ENCODE measurements around the gene ETV6.

The ETV6 gene

DNA sequence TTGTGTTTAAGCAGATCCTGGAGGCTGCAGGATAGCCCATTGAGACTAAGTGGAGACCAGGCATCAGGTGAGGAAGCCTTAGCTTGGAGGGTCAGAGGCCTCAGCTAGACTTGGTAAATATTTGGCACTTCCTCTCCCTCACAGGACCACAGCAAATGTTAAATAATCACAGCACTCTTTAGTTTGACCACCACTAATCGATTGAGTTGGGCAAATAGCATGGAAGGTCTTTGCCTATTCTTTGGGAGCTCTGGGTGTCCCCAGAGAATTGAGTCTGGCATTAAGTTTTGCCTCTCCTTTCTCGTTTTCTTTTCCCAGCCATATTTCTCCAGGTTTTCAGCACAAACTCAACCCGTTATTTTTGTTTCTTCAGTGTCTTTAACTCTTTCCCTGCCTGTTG lies 61.4 kb downstream of the ETV6 start:
- no peaks in the 10 kb centered on the region for H3K9me2 ChIP-seq (replicated peaks; ENCODE audit: low read depth, low read length)
- H3K36me3 ChIP-seq (ENCODE audit: insufficient read depth, low read length) = peaks cover 62% of the 10 kb centered on the region; the same call in 1 of the 2 replicates
- peaks cover 99% of the 10 kb centered on the region for H3K79me2 ChIP-seq (ENCODE audit: insufficient read depth, low read length)
- H3K27me3 ChIP-seq (ENCODE audit: insufficient read depth, low read length, poor library complexity, severe bottlenecking) = no peaks in the 10 kb centered on the region
- no peaks in the 10 kb centered on the region for H3F3A ChIP-seq (ENCODE audit: low read depth)
- no peak overlapping the region for H2AFZ ChIP-seq (ENCODE audit: low read length)
- H4K20me1 ChIP-seq (ENCODE audit: insufficient read depth, low read length, poor library complexity, severe bottlenecking) = peaks cover 56% of the 10 kb centered on the region
- H3K4me1 ChIP-seq (ENCODE audit: insufficient read depth, low read length, poor library complexity, severe bottlenecking) = no peaks in the 10 kb centered on the region
- no peak overlapping the region for H3K4me3 ChIP-seq (ENCODE audit: low read length, poor library complexity, severe bottlenecking)
- TF ChIP-seq, protein P1, sequence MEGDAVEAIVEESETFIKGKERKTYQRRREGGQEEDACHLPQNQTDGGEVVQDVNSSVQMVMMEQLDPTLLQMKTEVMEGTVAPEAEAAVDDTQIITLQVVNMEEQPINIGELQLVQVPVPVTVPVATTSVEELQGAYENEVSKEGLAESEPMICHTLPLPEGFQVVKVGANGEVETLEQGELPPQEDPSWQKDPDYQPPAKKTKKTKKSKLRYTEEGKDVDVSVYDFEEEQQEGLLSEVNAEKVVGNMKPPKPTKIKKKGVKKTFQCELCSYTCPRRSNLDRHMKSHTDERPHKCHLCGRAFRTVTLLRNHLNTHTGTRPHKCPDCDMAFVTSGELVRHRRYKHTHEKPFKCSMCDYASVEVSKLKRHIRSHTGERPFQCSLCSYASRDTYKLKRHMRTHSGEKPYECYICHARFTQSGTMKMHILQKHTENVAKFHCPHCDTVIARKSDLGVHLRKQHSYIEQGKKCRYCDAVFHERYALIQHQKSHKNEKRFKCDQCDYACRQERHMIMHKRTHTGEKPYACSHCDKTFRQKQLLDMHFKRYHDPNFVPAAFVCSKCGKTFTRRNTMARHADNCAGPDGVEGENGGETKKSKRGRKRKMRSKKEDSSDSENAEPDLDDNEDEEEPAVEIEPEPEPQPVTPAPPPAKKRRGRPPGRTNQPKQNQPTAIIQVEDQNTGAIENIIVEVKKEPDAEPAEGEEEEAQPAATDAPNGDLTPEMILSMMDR (conservative IDR thresholded peaks at IDR 0.05; ENCODE audit: low read length) = no peak
- TF ChIP-seq EZH2phosphoT487 (IDR thresholded peaks at IDR 0.05; ENCODE audit: borderline replicate concordance) = no peak
- no peaks in the 10 kb centered on the region for H3K9me3 ChIP-seq (ENCODE audit: insufficient read depth, low read depth, low read length)
- no peak overlapping the region for H3K4me2 ChIP-seq (ENCODE audit: low read depth, low read length, poor library complexity, severe bottlenecking)
- no peak overlapping the region for H3K9ac ChIP-seq (ENCODE audit: low read depth, low read length, poor library complexity, severe bottlenecking)

DNA sequence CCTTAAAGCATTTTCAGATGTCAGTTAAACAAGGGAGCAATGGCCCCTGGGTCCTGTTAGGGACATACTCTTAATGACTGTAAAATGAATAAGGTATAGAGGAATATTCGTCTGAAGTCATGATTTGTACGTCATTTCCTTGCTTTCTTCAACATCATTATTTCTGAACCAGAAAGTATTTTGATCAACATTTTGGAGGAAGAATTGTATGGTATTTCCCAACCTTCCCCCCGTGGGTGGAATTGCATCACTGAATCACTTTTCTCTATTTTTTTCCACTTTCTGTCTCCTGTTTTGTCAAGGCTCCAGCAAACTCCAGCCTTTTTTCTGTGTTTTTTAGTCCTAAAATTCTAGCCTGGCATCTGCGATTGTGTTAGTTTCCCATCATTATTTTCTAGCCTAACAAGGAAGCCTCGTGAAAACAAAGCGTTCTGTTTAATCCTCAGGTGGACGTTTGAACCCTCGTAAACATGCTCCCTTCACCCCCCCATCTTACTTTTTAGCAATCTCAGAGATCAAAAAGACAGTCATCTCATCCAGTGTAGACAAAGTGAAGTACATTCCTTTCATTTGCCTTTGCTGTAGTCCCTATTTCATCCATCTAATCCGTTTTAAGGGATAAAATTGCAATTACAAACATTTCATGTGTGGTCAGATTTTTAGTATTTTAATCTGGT lies 62.3 kb downstream of the ETV6 start:
- no peaks in the 10 kb centered on the region for H3K27me3 ChIP-seq (ENCODE audit: insufficient read depth, low read length, poor library complexity, severe bottlenecking)
- H3K9me3 ChIP-seq (ENCODE audit: insufficient read depth, low read depth, low read length) = no peaks in the 10 kb centered on the region
- H3K9me2 ChIP-seq (replicated peaks; ENCODE audit: low read depth, low read length) = no peaks in the 10 kb centered on the region
- H3F3A ChIP-seq (ENCODE audit: low read depth) = no peaks in the 10 kb centered on the region
- H4K20me1 ChIP-seq (ENCODE audit: insufficient read depth, low read length, poor library complexity, severe bottlenecking) = peaks cover 58% of the 10 kb centered on the region
- no peak overlapping the region for H3K9ac ChIP-seq (ENCODE audit: low read depth, low read length, poor library complexity, severe bottlenecking)
- no peak for TF ChIP-seq EZH2phosphoT487 (IDR thresholded peaks at IDR 0.05; ENCODE audit: borderline replicate concordance)
- TF ChIP-seq, protein P1 (conservative IDR thresholded peaks at IDR 0.05; ENCODE audit: low read length) = no peak
- peaks cover 62% of the 10 kb centered on the region; the same call in 1 of the 2 replicates for H3K36me3 ChIP-seq (ENCODE audit: insufficient read depth, low read length)
- H3K4me3 ChIP-seq (ENCODE audit: low read length, poor library complexity, severe bottlenecking) = no peak overlapping the region
- peaks cover 98% of the 10 kb centered on the region for H3K79me2 ChIP-seq (ENCODE audit: insufficient read depth, low read length)
- H2AFZ ChIP-seq (ENCODE audit: low read length) = no peak overlapping the region
- H3K4me1 ChIP-seq (ENCODE audit: insufficient read depth, low read length, poor library complexity, severe bottlenecking) = no peaks in the 10 kb centered on the region
- no peak overlapping the region for H3K4me2 ChIP-seq (ENCODE audit: low read depth, low read length, poor library complexity, severe bottlenecking)

DNA sequence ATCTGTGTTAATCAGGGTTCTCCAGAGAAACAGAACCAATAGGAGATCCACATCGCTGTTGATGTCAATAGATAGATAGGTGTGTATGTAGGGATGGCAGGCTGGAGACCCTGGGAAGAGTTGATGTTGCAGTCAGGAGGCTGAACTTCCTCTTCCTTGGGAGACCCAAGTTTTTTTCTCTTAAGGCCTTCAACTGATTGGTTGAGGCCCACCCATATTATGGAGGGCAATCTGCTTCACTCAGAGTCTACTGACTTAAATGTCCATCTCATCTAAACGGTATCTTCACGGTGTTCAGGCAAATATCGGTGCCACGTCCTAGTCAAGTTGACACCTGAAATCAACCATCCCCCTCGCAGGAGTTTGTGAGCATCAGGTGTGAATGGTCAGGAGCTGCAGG lies 63.0 kb downstream of the ETV6 start:
- Histone ChIP-seq H3K9ac (ENCODE audit: low read depth, low read length, poor library complexity, severe bottlenecking) (no peak overlapping the region), H3K36me3 (ENCODE audit: insufficient read depth, low read length) (peaks cover 62% of the 10 kb centered on the region; the same call in 1 of the 2 replicates), H3K79me2 (ENCODE audit: insufficient read depth, low read length) (peaks cover 98% of the 10 kb centered on the region), H3K4me2 (ENCODE audit: low read depth, low read length, poor library complexity, severe bottlenecking) (no peak overlapping the region), H4K20me1 (ENCODE audit: insufficient read depth, low read length, poor library complexity, severe bottlenecking) (peaks cover 59% of the 10 kb centered on the region), H3K9me2 (replicated peaks; ENCODE audit: low read depth, low read length) (no peaks in the 10 kb centered on the region), H3K9me3 (ENCODE audit: insufficient read depth, low read depth, low read length) (no peaks in the 10 kb centered on the region), H3F3A (ENCODE audit: low read depth) (no peaks in the 10 kb centered on the region), H3K4me3 (ENCODE audit: low read length, poor library complexity, severe bottlenecking) (no peak overlapping the region), H2AFZ (ENCODE audit: low read length) (no peak overlapping the region), H3K4me1 (ENCODE audit: insufficient read depth, low read length, poor library complexity, severe bottlenecking) (no peaks in the 10 kb centered on the region), H3K27me3 (ENCODE audit: insufficient read depth, low read length, poor library complexity, severe bottlenecking) (no peaks in the 10 kb centered on the region)
- TF ChIP-seq EZH2phosphoT487 (IDR thresholded peaks at IDR 0.05; ENCODE audit: borderline replicate concordance) = no peak
- TF ChIP-seq, protein P1 (conservative IDR thresholded peaks at IDR 0.05; ENCODE audit: low read length) = no peak
